Cardiac muscle cell (in vitro differentiated cells and primary cell): ENCODE data around the gene FOXL2. TPM values are rescaled to one million over a fixed set of nuclear protein-coding genes. Genes with fewer than 3 reads are reported as not detected.

ENCODE experiments used
- DNase-seq, 2 donors: peaks; one replicate each; pipeline versions ENCODE4 v3.0.0 to v3.0.0-alpha.2; 2010 to 2017; ENCODE audit warnings: low read depth in 1 of 2, low spot score in 1 of 2
- H3K27ac ChIP-seq: fragments of 200-600 bp; sonication (generic); 2 replicates; pipeline ENCODE4 v1.5.1; 2016
- H3K27me3 ChIP-seq: fragments of 200-600 bp; sonication (generic); 2 replicates; pipeline ENCODE4 v1.6.0; 2016; ENCODE audit warnings: control low read depth
- H3K36me3 ChIP-seq: fragments of 200-600 bp; sonication (generic); 2 replicates; pipeline ENCODE4 v1.5.1; 2016; ENCODE audit warnings: control low read depth
- H3K4me1 ChIP-seq: fragments of 200-600 bp; sonication (generic); 2 replicates; pipeline ENCODE4 v1.8.1; 2017; ENCODE audit warnings: low read depth, mild to moderate bottlenecking, mixed run types
- H3K4me3 ChIP-seq: fragments of 200-600 bp; sonication (generic); 2 replicates; pipeline ENCODE4 v1.5.1; 2016; ENCODE audit warnings: mild to moderate bottlenecking
- H3K9me3 ChIP-seq: fragments of 200-600 bp; sonication (generic); 2 replicates; pipeline ENCODE4 v1.5.1; 2017; ENCODE audit warnings: low read depth, mild to moderate bottlenecking, control low read depth
- CTCF ChIP-seq: IDR thresholded peaks from 2 replicates; pipeline ENCODE4 v1.5.1; 2012; ENCODE audit warnings: low read depth, mild to moderate bottlenecking, low read length
- polyA plus RNA-seq: library from polyadenylated mRNA; unstranded; fragments of >200 nt; fragmentation: Nextera tagmentation; extraction: Ambion mirVana; gene quantifications from 2 replicates; pipeline ENCODE4 v1.2.1, GENCODE V29; 2016
- total RNA-seq: library from RNA; depleted of rRNA; stranded (reverse); fragments of >200 nt; gene quantifications from 2 replicates; pipeline ENCODE4 v1.2.3, GENCODE V29; 2016

FOXL2 gene
- total and polyA plus RNA-seq, 2 experiments from 2014 or later, result not detected

DNA sequence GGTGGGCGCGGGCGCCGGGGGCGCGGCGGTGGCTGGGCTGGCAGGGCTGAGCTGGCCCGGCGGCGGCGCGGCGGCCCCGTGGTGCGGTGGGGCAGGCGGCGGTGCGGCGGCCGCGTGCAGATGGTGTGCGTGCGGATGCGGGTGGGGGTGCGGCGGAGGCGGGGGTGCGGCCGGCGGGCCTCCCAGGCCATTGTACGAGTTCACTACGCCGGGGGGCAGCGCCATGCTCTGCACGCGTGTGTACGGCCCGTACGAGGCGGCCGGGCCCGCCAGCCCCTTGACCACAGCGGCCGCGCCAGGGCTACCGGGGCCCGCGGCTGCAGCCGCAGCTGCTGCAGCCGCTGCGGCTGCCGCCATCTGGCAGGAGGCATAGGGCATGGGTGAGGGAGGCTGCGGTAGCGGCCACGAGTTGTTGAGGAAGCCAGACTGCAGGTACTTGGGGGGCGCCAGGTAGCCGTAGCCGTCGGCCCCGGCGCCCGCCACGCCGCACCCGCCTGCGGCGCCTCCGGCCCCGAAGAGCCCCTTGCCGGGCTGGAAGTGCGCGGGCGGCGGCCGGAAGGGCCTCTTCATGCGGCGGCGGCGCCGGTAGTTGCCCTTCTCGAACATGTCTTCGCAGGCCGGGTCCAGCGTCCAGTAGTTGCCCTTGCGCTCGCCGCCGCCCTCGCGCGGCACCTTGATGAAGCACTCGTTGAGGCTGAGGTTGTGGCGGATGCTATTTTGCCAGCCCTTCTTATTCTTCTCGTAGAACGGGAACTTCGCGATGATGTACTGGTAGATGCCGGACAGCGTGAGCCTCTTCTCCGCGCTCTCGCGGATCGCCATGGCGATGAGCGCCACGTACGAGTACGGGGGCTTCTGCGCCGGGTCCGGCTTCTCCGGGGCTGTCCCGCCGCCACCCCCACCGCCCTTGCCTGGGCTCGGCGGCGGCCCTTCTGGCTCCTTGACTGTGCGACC is 951 bp downstream of the FOXL2 start:
- Histone ChIP-seq H3K27me3 (peaks cover 100% of the 10 kb centered on the region), H3K4me3 (peak overlapping the region; percentile 33), H3K4me1 (peaks cover 11% of the 10 kb centered on the region), H3K36me3 (no peaks in the 10 kb centered on the region), H3K9me3 (no peaks in the 10 kb centered on the region), H3K27ac (no peak overlapping the region)
- peak; percentile 24 for TF ChIP-seq CTCF
- DNase-seq, result peak in 1 of 2 donors; percentile 37

DNA sequence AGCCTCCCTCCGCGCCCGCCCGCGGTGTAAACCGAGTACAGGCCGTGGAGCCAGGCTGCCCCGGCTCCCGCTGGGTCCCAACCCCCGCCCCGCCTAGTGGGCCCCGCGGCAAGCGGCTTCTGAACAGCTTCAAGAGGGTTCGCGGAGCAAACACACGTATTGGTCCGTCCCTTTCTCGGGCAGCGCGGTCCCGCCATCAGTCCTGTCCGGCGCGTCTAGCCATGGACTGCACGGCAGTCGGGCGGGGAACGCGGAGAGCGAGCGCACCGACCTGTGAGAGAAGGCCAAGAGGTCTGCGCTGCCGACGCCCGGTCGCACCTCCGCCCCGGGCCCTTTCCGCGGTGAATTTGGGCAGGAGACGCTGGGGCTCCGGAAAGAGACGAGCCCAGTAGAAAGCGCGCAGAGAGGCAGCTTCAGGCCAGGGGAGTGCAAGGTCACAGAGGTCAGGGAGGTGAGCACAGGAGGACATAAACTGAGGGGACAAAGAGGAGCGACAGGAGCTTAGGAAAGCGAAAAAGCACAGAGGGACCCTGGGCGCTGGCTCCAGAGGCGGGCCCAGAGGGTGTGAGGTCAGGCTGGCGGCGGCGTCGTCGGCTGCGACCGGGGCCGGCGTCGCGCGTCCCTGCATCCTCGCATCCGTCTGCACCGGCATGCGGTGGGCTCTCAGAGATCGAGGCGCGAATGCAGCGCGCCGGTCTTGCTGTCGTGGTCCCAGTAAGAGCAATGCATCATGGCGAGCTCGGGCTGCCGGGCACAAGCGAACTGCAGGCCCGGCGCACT is 1.8 kb downstream of the FOXL2 start:
- Histone ChIP-seq H3K4me3 (peak overlapping the region; percentile 5), H3K27me3 (peaks cover 100% of the 10 kb centered on the region), H3K27ac (no peak overlapping the region), H3K4me1 (peaks cover 11% of the 10 kb centered on the region), H3K36me3 (no peaks in the 10 kb centered on the region), H3K9me3 (no peaks in the 10 kb centered on the region)
- TF ChIP-seq CTCF, result no peak
- peak in 1 of 2 donors; percentile 73 for DNase-seq

- peak overlapping the region; percentile 5 for H3K4me3 ChIP-seq
Observed at GRCh38 chr3:138944654-138944928, 2.3 kb downstream of the FOXL2 start.

DNA sequence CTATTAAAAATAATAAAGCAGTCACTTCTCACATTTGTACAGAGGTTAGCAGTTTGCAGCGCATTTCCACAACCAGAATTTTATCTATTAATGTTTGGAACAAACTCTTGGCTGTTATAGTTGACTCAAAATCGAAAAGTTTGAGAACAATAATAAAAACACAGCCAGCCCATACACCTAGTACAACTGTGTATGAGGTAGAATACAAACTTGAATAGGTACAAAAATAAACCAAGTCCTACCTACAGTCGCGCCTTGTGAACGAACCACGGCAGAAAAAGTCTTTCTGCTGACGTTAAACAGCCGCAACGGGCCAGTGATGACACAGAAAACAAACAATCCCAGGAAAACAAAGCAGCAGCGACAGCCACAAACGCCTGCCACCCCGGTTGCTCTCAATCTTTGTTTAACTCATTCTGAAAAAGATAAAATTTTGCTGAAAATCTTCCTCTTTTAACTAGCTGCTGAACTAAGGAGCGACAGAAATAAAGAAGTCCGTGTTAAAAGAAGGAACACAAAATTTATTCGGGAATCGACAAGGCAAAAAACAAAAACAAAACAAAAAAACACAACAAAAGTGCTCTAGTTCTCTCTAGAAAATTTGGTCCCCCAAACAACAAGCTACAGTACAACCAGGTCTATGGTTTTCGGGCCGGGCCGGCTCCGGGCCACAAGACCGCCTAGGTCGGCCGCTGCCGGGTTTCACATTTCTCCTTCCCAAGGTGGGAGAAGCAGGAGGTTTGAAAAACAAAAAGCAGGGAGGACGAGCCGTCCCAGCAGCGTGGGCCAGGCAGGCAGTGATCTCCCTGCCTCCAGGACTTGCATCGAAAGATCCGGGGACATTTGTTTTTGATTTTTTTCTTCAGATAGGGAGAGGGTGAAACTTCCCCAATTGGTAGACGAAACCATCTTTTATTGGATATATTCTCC is 2.9 kb downstream of the FOXL2 start:
- H3K36me3 ChIP-seq, result no peaks in the 10 kb centered on the region
- H3K27ac ChIP-seq, result no peak overlapping the region
- peak in 1 of 2 donors; percentile 38 for DNase-seq
- H3K4me1 ChIP-seq, result peaks cover 13% of the 10 kb centered on the region
- no peak for TF ChIP-seq CTCF
- peaks cover 100% of the 10 kb centered on the region for H3K27me3 ChIP-seq
- no peaks in the 10 kb centered on the region for H3K9me3 ChIP-seq
- H3K4me3 ChIP-seq, result no peak overlapping the region

More at GRCh38 chr3:138944654-138944928, 2.3 kb downstream of the FOXL2 start:
- no peak for TF ChIP-seq CTCF
- Histone ChIP-seq H3K9me3 (no peaks in the 10 kb centered on the region), H3K36me3 (no peaks in the 10 kb centered on the region), H3K27me3 (peaks cover 100% of the 10 kb centered on the region), H3K27ac (no peak overlapping the region), H3K4me1 (peaks cover 10% of the 10 kb centered on the region)
- DNase-seq, result no peak
